ENCODE results near the gene YWHAE. TPM values are rescaled to one million over a fixed set of nuclear protein-coding genes. Genes with fewer than 3 reads are reported as not detected.
A peak's percentile ranks its signal among the peaks of the same experiment; 100 is the strongest.
"Not testable (repeated sequence)": the region's sequence is repeated elsewhere in the genome, so short reads cannot be mapped to it uniquely, and the experiment has no call there.

Gene YWHAE
- total RNA-seq: 100 to 1,000 TPM; 505 to 758 (median 567) TPM

GRCh38 chr17:1399679-1400512, at the start of gene YWHAE:
YWHAE (minus strand) TSS chr17:1400222; CDS start chr17:1400110, 112 bp downstream.
- WGBS, 2 donors: 0% methylated on average over 12 to 19 of the region's 82 CpGs
- H3K27me3 ChIP-seq: no peaks in the 10 kb centered on the region
- peaks cover 0 to 17% (median 0%) of the 10 kb centered on the region in 3 donors for H3K36me3 ChIP-seq
- peak; percentile 84 for DNase-seq
- H3K27ac ChIP-seq: peak within 1 kb of the TSS; percentile 91 to 98 (median 96)
- no peaks in the 10 kb centered on the region for H3K9me3 ChIP-seq
- H3K4me1 ChIP-seq: peaks cover 23 to 46% (median 30%) of the 10 kb centered on the region in 3 donors
- H3K4me3 ChIP-seq: peak within 1 kb of the TSS; percentile 82 to 95 (median 83)
- TF ChIP-seq CTCF (IDR thresholded peaks at IDR 0.05) (peak in 1 of 6 experiments; percentile 3), POLR2A (IDR thresholded peaks at IDR 0.05) (peak in 3 of 4 donors; percentile 40 to 91 (median 73))
- intact Hi-C loops (cut with DNase I): no loop called here

GRCh38 chr17:1449412-1449967, 49.5 kb upstream of the YWHAE start:
- Histone ChIP-seq H3K4me1 (peaks cover 11 to 88% (median 34%) of the 10 kb centered on the region in 3 donors), H3K27ac (no peak overlapping the region), H3K36me3 (peaks cover 0 to 58% (median 0%) of the 10 kb centered on the region in 3 donors), H3K9me3 (no peaks in the 10 kb centered on the region), H3K27me3 (no peaks in the 10 kb centered on the region), H3K4me3 (no peak overlapping the region)
- no peak for DNase-seq
- TF ChIP-seq POLR2A (IDR thresholded peaks at IDR 0.05) (no peak), CTCF (IDR thresholded peaks at IDR 0.05) (no peak)
- 82 to 89% methylated on average over 5 of the region's 5 CpGs for WGBS, 2 donors
- intact Hi-C loops (cut with DNase I): no loop called here

- Histone ChIP-seq H3K27me3 (no peaks in the 10 kb centered on the region), H3K36me3 (peaks cover 0 to 49% (median 0%) of the 10 kb centered on the region in 3 donors), H3K4me3 (peak overlapping the region in 1 of 4 donors; percentile 7), H3K9me3 (no peaks in the 10 kb centered on the region), H3K4me1 (peaks cover 0 to 73% (median 15%) of the 10 kb centered on the region in 3 donors), H3K27ac (peak overlapping the region in 3 of 4 donors; percentile 25 to 49 (median 41))
- DNase-seq: no peak
- 53 to 65% methylated on average over 7 of the region's 7 CpGs for WGBS, 2 donors
- intact Hi-C loops (cut with DNase I): no loop called here
- TF ChIP-seq POLR2A (IDR thresholded peaks at IDR 0.05): no peak
- no peak for TF ChIP-seq CTCF (IDR thresholded peaks at IDR 0.05)
These were observed 47.0 kb upstream of the YWHAE start for GRCh38 chr17:1447052-1447451.

GRCh38 chr17:1446201-1446600, 46.2 kb upstream of the YWHAE start:
- H3K27ac ChIP-seq: peak overlapping the region in 1 of 4 donors; percentile 13
- H3K4me3 ChIP-seq: no peak overlapping the region
- intact Hi-C loops (cut with DNase I): no loop called here
- no peaks in the 10 kb centered on the region for H3K27me3 ChIP-seq
- TF ChIP-seq CTCF (IDR thresholded peaks at IDR 0.05): no peak
- TF ChIP-seq POLR2A (IDR thresholded peaks at IDR 0.05): no peak
- H3K9me3 ChIP-seq: no peaks in the 10 kb centered on the region
- 71 to 72% methylated on average over 12 of the region's 12 CpGs for WGBS, 2 donors
- H3K4me1 ChIP-seq: peaks cover 0 to 64% (median 15%) of the 10 kb centered on the region in 3 donors
- DNase-seq: no peak
- peaks cover 0 to 45% (median 0%) of the 10 kb centered on the region in 3 donors for H3K36me3 ChIP-seq

GRCh38 chr17:1445695-1446094, 45.7 kb upstream of the YWHAE start:
- Histone ChIP-seq H3K36me3 (peaks cover 0 to 47% (median 0%) of the 10 kb centered on the region in 3 donors), H3K4me1 (peaks cover 0 to 63% (median 15%) of the 10 kb centered on the region in 3 donors), H3K27ac (peak overlapping the region in 1 of 4 donors; percentile 13)
- DNase-seq; intact Hi-C loops (cut with DNase I); H3K9me3 ChIP-seq; H3K4me3 ChIP-seq; H3K27me3 ChIP-seq: not testable (repeated sequence)
- WGBS, 2 donors: 95 to 100% methylated on average over 4 of the region's 4 CpGs

- H3K4me1 ChIP-seq: peaks cover 0 to 54% (median 12%) of the 10 kb centered on the region in 3 donors
- 87 to 97% methylated on average over 4 to 6 of the region's 6 CpGs for WGBS, 2 donors
- H3K4me3 ChIP-seq; H3K9me3 ChIP-seq; intact Hi-C loops (cut with DNase I); H3K27ac ChIP-seq; DNase-seq; H3K27me3 ChIP-seq: not testable (repeated sequence)
- H3K36me3 ChIP-seq: peaks cover 0 to 26% (median 0%) of the 10 kb centered on the region in 3 donors
These were observed 42.7 kb upstream of the YWHAE start for GRCh38 chr17:1442721-1443120.

Measured in esophagus squamous epithelium (tissue), 5 donors.